GM12874 (cell line): Measurements from ENCODE around the gene WDR81.

Source experiments
- TF ChIP-seq, protein P1 (sequence below): IDR thresholded peaks from 2 replicates; pipeline ENCODE4 v1.5.1; 2011; ENCODE audit warnings: low read depth, mild to moderate bottlenecking, control low read depth, low read length, moderate library complexity; ENCODE audit not compliant: insufficient read depth

Gene WDR81

DNA sequence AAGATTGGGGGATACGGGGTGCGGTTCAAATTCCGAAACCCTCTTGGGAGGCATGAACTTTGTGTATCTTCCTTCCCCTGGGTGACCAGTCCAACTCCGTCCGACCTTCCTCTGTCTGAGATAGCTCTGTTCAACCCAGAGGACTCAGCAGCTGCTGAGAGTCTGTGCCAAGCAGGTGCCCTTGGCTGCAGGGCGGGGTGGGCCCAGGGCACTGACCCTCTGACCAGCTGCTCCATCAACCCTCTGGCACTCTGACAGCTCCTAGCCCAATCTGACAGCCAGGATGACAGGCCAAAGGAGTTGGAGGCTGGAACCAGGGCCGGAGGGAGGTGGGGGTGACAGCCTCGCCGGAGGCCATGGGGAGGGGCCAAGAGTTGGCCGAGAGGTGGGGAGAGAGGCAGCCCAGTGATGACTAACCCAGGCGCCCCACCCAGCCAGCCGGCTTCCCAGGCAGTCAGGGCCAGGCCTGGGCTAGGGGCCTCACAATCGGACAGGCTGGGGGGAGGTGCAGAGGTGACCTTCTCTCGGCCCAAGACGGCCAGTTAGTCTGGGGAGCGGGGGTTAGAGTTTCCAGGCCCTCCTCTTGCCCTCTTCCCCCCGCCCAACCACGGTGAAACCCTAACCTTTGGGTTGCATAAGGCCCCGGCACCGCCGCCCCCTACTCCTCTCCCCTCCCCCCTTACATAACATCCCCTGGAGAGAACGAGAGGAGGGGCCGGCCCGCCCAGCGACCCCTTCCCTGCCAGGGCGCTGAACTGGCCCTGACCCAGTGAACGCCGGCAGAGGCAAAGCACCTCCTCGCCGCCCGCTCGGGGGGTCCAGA lies 9.3 kb upstream of the WDR81 start:
- TF ChIP-seq, protein P1, sequence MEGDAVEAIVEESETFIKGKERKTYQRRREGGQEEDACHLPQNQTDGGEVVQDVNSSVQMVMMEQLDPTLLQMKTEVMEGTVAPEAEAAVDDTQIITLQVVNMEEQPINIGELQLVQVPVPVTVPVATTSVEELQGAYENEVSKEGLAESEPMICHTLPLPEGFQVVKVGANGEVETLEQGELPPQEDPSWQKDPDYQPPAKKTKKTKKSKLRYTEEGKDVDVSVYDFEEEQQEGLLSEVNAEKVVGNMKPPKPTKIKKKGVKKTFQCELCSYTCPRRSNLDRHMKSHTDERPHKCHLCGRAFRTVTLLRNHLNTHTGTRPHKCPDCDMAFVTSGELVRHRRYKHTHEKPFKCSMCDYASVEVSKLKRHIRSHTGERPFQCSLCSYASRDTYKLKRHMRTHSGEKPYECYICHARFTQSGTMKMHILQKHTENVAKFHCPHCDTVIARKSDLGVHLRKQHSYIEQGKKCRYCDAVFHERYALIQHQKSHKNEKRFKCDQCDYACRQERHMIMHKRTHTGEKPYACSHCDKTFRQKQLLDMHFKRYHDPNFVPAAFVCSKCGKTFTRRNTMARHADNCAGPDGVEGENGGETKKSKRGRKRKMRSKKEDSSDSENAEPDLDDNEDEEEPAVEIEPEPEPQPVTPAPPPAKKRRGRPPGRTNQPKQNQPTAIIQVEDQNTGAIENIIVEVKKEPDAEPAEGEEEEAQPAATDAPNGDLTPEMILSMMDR: no peak

DNA sequence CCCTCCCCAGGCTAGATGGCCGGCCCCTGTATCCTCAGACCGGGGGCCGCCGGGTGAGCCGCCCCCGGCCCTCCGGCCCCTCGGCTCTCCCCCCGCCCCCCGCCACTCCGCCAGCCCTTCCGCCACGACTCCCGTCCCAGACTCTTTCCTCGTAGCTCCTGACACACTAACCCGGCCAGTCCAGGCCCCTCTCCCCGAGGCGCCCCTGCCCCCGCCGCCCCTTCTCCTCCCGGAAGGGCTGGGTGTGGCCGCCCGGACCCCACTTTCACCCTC lies 8.8 kb upstream of the WDR81 start:
- TF ChIP-seq, protein P1: no peak

DNA sequence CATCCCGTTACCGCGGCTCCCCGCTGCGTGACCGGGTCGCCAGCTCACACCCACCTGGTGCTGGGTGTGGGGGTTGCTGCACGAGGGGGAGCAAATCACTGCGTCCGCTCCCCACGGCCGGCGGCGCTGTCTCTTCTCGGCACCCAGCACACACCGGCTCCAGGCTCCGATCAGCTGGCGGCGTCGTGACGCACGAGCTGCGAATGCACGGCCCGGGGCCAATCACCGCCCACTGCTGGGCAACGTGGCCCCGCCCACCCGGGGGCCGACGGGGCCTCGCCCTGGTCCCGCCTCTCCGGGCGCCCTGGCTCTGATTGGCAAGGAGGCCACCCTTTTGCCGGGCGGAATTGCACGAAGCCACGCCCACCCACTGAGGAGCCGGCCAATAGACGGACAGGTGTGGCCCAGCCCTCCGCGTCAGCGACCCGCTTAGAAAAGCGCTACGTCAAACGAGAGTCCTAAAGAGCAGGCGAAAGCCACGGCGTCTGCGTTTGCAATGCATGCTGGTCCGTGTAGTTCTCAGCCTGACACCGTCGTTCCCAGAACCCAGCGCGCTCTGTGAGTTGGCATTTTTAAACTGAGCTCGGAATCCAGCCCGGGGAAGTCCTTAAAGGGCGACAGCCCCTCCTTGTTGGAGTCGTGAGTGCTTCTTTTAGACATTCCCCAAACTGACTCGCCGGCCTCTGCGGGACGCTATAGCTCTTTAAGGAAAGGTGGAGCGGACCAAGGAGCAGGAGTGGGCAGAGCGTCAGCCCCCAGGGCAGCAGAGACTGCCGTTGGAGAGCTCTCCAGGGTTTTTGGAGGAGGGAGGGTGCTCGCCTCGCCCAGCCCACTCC lies 8.2 kb upstream of the WDR81 start:
- TF ChIP-seq, protein P1: no peak

DNA sequence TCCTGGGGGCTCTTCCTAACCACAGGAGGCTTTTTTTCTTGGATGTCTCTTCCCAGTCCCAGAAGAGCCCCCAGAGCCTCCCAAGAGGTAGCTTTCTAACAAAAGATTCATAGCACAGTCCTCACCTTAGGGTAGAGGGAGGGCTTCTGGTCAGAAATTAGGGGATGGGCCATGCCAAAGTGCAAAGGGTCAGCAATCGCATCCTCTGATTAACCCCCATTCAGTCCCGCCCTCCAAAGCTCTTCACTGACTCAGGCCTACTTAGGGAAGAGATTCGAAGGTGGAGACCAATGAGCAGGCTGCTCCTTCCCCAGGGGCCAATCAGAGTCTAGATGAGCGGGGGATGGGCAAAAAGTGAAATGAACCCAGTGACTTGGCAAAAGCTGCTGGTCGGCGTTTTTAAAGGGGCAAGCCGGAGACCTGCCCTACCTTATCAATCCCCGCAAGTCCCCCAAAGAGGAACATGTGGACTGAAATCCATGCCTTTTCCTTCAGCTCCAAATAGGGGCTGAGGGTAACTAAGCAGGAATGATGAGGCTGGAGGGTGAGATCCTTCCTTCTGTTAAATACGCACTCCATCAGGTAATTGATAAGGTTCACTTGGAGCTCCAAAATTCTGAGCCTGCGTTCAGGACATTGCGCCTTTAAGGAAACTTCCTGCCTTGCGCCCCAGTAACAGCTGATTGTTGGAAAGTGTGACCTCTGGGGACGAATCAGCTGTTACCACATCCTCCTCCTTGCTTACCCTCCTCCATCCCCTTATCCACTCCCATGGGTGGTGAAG lies 7.4 kb upstream of the WDR81 start:
- TF ChIP-seq, protein P1: no peak

DNA sequence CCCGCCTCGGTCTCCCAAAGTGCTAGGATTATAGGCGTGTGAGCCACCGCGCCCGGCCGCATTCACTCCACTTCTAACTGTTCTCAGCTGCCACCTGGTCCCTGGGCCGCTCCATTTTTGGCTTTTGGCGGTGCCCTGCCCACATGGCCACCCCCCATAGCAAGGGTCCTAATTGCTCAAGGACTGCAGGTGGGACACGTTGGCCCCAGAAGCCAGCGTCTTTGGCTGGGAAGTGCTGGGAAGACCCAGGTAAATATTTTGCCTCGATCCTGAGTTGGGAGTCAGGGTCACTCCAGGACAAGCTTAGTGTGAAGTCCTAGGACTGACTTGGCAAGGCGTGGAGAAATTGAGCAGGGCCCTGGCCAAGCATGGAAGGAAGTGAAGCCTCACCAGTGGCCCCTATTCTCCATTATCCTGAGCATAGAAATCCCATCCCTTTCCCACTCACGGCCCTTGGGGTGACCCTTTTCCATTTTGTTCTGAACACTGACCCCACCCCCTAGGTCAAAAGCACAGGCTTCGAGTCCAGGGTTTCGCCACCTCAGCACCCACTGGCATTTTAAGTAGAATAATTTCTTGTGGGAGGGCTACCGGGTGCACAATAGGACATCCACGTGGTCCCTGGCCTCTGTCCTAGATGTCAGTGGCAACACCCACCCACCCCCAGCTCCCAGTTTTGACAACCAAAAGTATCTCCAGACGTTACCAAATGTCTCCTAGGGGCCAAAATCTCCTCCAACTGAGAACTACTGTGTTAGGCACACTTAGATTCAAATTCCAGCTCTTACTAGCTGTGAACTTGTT lies 5.9 kb upstream of the WDR81 start:
- TF ChIP-seq, protein P1: no peak

DNA sequence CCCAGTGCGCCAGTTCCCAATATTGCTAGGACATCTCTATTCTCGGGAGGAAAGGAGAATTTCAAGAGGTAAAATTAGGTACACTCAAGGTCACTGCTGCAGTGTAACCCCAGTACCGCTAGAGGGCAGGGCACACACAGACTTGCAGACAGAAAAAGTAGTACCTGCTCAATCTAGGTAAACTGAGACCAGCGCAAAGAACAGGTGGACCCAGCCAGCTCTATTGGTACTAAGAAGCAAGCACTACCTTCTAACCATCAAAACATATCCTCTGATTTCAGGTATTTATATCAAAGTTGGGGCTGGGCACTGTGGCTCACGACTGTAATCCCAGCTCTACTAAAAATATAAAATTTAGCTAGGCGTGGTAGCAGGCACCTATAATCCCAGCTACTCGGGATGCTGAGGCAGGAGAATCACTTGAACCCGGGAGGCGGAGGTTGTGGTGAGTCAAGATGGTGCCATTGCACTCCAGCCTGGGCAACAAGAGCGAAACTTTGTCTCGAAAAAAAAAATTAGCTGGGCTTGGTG lies 3.6 kb upstream of the WDR81 start:
- TF ChIP-seq, protein P1: peak; percentile 96
